Activated naive CD8-positive, alpha-beta T cell treated with anti-CD3 and anti-CD28 coated beads, Interleukin-2, amount 50 U/mL, for 24 hours (primary cell): ENCODE results near the gene ETV5.
"Not testable (repeated sequence)": the region's sequence is repeated elsewhere in the genome, so short reads cannot be mapped to it uniquely, and the experiment has no call there.

Experiments used
- ATAC-seq: fragments of 150-1000 bp; cut with Tn5 transposase; one replicate; pipeline ENCODE4 v1.10.0; 2021
- DNase-seq: peaks from one replicate; pipeline ENCODE4 v3.0.0; 2021
- H3K27ac Mint-ChIP-seq: one replicate; pipeline ENCODE4 v1.8.0; 2021; ENCODE audit warnings: mild to moderate bottlenecking, mixed read lengths
- H3K27me3 Mint-ChIP-seq: one replicate; pipeline ENCODE4 v1.8.0; 2021; ENCODE audit warnings: mixed read lengths
- H3K36me3 Mint-ChIP-seq: one replicate; pipeline ENCODE4 v1.8.0; 2021; ENCODE audit warnings: low read depth, mixed read lengths
- H3K4me1 Mint-ChIP-seq: one replicate; pipeline ENCODE4 v1.8.0; 2021; ENCODE audit warnings: mixed read lengths
- H3K4me3 Mint-ChIP-seq: one replicate; pipeline ENCODE4 v1.8.0; 2021; ENCODE audit warnings: mild to moderate bottlenecking, moderate library complexity, mixed read lengths
- H3K9me3 Mint-ChIP-seq: one replicate; pipeline ENCODE4 v1.8.0; 2021; ENCODE audit warnings: mixed read lengths

The ETV5 gene

DNA sequence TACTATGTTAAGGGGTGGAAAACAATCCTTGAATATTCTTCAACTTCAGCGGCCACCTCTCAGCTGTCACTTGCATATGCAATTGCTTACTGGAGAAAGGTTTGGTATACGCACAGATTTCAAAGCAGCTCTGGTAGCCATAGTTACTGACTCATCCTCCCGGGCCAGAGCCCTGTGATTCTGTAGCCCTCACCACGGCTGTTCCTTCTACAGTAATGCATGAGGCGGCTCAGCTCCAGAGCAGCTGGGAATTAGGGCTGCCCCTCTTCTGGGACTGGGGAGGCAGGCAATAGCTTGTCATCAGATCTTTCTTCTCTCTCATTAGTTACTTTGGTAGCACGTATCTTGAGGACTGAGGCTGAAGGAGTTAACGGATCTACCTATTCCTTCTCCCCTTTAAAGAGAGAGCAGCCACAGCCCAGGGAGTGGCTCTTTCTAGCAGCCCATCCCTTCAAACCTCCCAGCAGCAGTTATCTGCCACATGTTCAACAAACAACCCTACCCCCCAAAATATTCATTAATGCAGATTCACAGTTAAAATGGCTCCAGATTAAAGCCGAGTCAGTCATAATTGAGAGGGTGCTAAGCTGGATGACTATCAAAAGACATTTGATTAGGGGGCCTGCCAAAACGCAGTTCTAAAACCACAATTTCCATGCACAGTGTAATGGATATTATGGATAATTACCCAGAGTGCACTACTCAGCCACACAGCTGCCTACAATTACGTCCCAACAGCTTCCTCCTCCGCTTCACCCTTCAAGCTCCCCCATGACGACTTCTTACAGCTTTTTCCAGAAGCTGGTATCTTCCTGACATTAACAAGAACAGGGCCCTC is 54.7 kb downstream of the ETV5 start:
- ATAC-seq (no peak), DNase-seq (no peak)
- H3K4me3 Mint-ChIP-seq = no peak overlapping the region
- no peak overlapping the region for H3K27ac Mint-ChIP-seq
- no peaks in the 10 kb centered on the region for H3K9me3 Mint-ChIP-seq
- no peaks in the 10 kb centered on the region for H3K4me1 Mint-ChIP-seq
- peaks cover 50% of the 10 kb centered on the region for H3K27me3 Mint-ChIP-seq
- H3K36me3 Mint-ChIP-seq = no peaks in the 10 kb centered on the region

DNA sequence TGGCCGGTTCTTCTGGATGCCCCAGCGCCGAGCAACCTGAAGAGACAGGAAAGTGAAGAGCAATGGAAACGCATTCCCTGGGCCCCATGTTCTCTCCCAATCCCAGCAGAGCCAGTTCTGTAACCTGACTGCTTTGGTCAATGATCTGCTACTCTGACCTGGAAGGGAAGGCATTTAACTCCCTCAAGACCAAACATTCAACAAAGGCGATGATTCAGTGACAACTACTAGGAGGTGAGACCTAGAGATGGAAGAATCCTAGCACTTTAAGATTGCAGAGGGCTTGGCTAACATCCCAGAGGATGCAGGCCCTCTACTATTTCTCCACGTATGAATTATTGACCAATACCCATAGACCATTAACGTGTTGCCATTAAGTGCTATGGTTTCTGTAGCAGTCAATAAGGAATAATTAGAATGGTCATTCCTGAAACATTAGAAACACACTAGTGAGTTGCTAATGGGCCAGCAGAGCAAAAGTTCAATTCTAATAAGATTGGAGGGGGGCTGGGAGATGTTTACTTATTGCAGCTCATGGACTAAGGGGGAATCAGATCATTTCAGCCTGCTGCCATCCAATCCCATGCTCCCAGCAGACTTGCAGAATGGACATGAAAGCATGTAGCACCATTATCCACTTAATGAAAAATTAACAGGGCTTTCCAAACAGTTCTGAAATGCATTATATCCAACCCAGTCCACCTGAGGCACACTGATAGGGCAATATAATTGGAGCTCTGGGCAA is 56.6 kb downstream of the ETV5 start:
- Mint-ChIP-seq H3K27me3 (peaks cover 45% of the 10 kb centered on the region), H3K9me3 (no peaks in the 10 kb centered on the region), H3K4me3 (no peak overlapping the region), H3K36me3 (no peaks in the 10 kb centered on the region), H3K27ac (no peak overlapping the region), H3K4me1 (no peaks in the 10 kb centered on the region)
- ATAC-seq (no peak), DNase-seq (no peak)

DNA sequence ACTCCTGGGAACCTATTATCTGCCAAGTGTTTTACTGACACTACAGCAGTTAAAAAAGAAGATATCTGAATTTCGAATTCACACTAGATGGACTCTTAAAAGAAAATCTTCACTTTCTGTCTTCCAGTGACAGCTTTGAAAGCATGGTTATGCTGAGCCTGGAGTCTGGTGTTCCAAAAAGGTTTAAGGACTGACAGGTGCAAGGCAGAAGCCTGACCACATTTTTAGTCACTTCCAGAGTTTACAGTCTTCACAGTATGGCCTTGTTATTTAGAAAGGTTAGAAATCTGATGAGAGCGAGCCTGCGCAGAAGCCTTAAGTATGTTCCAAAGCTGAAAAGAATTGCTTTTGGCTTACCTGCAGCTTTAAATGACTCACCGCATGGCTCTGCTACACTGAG is 59.9 kb downstream of the ETV5 start:
- no peaks in the 10 kb centered on the region for H3K4me1 Mint-ChIP-seq
- no peaks in the 10 kb centered on the region for H3K9me3 Mint-ChIP-seq
- H3K27ac Mint-ChIP-seq = no peak overlapping the region
- peaks cover 35% of the 10 kb centered on the region for H3K27me3 Mint-ChIP-seq
- DNase-seq (no peak), ATAC-seq (no peak)
- H3K36me3 Mint-ChIP-seq = no peaks in the 10 kb centered on the region
- no peak overlapping the region for H3K4me3 Mint-ChIP-seq

DNA sequence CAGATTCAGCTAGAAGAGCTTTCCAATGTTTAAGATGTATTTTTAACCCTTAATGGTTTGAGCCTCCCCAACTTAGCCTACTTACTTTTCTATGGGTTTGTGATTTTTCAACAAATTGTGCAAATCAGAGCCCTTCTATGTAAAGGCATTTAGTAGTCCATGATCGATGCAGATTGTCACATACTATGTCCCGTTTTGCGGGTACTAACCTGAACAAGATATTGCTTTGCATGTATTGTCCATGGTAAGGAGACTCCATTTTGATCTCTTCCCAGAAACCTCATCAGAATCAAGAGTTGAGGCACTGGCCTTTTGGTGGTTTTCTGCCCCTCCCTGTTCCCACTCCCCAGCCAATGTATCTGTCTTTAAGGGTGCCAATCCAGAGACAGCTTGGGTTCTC is 60.8 kb downstream of the ETV5 start:
- no peak for DNase-seq
- H3K27me3 Mint-ChIP-seq = peaks cover 35% of the 10 kb centered on the region
- no peak overlapping the region for H3K4me3 Mint-ChIP-seq
- H3K36me3 Mint-ChIP-seq = no peaks in the 10 kb centered on the region
- no peak for ATAC-seq
- H3K4me1 Mint-ChIP-seq = no peaks in the 10 kb centered on the region
- H3K27ac Mint-ChIP-seq = no peak overlapping the region
- no peaks in the 10 kb centered on the region for H3K9me3 Mint-ChIP-seq

DNA sequence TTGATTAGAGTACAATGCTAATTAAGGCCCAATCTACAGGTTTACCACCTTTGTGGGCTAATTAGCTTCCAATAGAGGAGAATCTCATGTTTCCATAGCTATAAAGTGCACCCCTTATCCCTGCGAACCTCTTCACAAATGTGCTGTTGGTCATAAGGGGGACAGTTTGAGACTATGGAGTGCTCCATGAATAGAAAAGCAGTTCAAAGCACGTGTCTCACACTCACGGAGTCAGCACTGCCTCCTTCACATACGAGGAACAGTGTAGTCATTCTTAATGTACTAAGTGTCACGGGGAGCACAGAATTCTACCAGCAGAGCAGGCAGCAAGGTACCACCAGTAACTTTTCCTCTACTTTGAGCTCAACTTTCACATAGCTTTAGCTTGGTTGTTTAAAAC is 62.1 kb downstream of the ETV5 start:
- ATAC-seq = no peak
- H3K27ac Mint-ChIP-seq = no peak overlapping the region
- H3K9me3 Mint-ChIP-seq = no peaks in the 10 kb centered on the region
- DNase-seq = no peak
- no peaks in the 10 kb centered on the region for H3K4me1 Mint-ChIP-seq
- H3K36me3 Mint-ChIP-seq = no peaks in the 10 kb centered on the region
- H3K4me3 Mint-ChIP-seq = no peak overlapping the region
- peaks cover 37% of the 10 kb centered on the region for H3K27me3 Mint-ChIP-seq

DNA sequence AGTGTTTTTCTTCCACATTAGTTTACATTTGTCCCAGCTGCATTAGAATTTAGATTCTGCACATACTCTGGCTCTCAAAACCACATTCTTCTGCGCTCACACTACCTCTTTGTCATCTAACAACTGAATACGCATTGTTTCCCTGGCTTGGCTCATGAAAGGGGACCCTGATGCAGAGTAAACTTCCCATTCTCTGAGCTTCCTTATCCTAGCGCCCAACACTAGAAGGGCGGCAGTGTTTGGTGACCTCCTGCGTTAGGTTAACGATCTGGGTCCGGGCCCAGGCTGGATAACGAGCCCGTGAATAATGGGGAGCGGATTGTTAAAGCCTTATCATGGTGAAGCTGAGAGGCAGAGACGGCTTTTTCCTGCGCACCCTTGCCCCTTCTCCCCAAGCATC is 63.9 kb downstream of the ETV5 start:
- H3K27me3 Mint-ChIP-seq = peaks cover 40% of the 10 kb centered on the region
- H3K9me3 Mint-ChIP-seq = no peaks in the 10 kb centered on the region
- DNase-seq = no peak

DNA sequence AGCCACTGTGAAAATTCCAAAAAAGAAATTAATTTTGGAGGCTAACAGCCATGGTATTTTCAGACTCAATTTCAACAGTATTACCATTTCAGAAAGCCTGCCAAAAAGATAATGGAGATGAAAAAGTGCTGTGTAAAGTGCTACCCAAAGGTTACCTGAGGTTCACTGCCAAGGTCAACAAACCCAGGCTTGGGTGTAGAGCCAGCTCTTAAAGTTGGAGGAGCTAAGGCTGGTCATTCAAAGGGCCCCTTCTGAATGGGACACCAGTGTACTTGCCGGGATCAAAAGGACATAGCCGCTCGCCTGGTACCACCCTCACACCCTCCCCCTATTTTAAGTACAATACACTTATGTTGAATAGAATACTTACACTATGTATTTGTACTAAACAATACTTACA is 64.5 kb downstream of the ETV5 start:
- no peaks in the 10 kb centered on the region for H3K4me1 Mint-ChIP-seq
- no peaks in the 10 kb centered on the region for H3K36me3 Mint-ChIP-seq
- peaks cover 40% of the 10 kb centered on the region for H3K27me3 Mint-ChIP-seq
- H3K9me3 Mint-ChIP-seq = no peaks in the 10 kb centered on the region
- no peak for ATAC-seq
- no peak for DNase-seq
- no peak overlapping the region for H3K27ac Mint-ChIP-seq
- no peak overlapping the region for H3K4me3 Mint-ChIP-seq

More for the DNA sequence above, 63.9 kb downstream of the ETV5 start:
- H3K4me3 Mint-ChIP-seq = no peak overlapping the region
- no peak overlapping the region for H3K27ac Mint-ChIP-seq
- H3K4me1 Mint-ChIP-seq = no peaks in the 10 kb centered on the region
- no peak for ATAC-seq
- no peaks in the 10 kb centered on the region for H3K36me3 Mint-ChIP-seq

DNA sequence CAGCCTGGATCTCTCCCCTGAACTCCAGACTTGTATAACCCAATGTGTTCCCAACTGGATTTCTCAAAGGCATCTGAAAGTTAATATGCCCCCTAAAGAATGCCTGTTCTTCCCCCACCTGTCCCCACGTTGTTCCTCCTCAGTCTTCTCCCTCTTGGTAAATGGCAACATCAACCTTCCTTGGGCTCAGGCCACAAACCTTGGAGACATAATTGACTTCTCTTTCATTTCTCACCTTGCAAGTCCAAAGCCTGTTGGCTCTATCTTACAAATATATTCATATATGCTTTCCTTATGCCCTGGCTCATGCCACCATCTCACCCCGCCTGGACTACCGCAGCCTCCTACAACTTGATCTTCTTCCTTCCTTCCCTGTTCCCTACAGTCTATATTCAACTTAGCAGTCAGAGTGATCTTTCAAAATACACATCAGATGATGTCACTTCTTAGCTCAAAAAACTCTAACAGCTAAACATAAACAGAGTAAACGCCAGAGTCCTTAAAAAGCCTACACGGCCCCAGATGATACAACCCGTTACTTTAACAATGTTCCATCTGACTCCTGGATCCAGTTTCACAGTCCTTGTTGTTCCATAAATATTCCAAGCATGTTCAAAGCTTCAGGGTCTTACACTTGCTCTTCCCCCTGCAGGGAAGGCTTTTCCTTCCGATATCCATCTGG is 66.2 kb downstream of the ETV5 start:
- Mint-ChIP-seq H3K9me3 (peaks cover 8% of the 10 kb centered on the region), H3K4me3 (no peak overlapping the region), H3K36me3 (no peaks in the 10 kb centered on the region), H3K27me3 (peaks cover 31% of the 10 kb centered on the region), H3K27ac (no peak overlapping the region), H3K4me1 (no peaks in the 10 kb centered on the region)
- DNase-seq = no peak
- no peak for ATAC-seq

DNA sequence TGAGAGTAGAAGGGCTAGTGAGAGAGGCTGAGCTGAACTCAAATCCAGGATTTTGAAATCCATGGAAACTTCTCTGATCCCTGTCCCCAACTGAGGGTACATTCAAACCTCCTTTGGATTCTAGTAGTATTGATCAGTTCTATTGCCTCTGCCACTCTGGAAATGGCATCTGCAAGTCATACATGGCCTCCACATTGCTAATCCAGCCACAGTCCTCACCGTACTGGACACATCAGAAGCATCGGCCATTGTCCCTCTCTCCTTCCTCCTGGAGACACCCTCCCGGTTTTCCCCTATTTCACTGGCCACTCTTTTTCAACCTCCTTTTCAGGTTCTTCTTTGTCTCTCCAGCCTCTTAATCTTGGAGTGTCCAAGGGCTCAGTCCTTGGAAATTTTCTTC is 66.9 kb downstream of the ETV5 start:
- peaks cover 8% of the 10 kb centered on the region for H3K9me3 Mint-ChIP-seq
- DNase-seq (no peak), ATAC-seq (no peak)
- H3K36me3 Mint-ChIP-seq = no peaks in the 10 kb centered on the region
- no peak overlapping the region for H3K27ac Mint-ChIP-seq
- no peak overlapping the region for H3K4me3 Mint-ChIP-seq
- no peaks in the 10 kb centered on the region for H3K4me1 Mint-ChIP-seq
- peaks cover 31% of the 10 kb centered on the region for H3K27me3 Mint-ChIP-seq

DNA sequence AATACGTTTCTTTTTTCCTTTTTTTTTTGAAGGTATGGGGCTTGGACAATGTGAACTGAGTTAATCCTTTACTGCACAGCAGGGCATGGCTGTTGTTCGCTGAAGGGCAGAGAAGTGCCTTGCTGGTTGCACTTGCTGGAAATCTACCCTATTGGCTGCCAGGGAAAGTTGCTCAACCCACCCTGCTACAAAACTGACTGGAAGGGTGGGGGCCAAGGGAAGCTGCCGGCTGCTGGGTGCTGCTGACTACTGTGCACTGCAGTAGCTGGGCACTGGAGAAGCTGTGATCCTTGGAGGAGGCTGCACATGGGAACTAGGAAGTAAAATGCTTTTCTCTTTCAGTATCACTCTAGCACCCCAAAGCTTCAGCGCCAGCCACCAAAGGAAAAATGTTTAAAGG is 70.5 kb downstream of the ETV5 start:
- no peak for ATAC-seq
- peaks cover 22% of the 10 kb centered on the region for H3K27me3 Mint-ChIP-seq
- no peak overlapping the region for H3K27ac Mint-ChIP-seq
- H3K4me3 Mint-ChIP-seq = no peak overlapping the region
- H3K4me1 Mint-ChIP-seq = no peaks in the 10 kb centered on the region
- H3K9me3 Mint-ChIP-seq = peaks cover 8% of the 10 kb centered on the region
- H3K36me3 Mint-ChIP-seq = no peaks in the 10 kb centered on the region
- DNase-seq = no peak

DNA sequence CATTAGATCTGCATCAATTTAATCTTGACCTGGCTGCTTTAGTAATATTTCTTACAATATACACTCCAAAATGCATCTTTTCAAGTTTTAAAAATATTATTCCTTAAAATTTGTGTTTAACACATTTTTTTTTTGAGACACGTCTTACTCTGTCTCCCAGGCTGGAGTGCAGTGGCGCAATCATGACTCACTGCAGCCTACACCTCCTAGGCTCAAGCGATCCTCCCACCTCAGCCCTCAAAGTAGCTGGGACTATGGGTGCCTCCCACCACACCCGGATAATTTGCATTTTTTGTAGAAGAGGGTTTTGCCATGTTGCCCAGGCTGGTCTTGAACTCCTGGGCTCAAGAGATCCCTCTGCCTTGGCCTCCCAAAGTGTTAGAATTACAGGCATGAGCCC is 73.6 kb downstream of the ETV5 start:
- no peak overlapping the region for H3K27ac Mint-ChIP-seq
- ATAC-seq (no peak), DNase-seq (no peak)
- H3K9me3 Mint-ChIP-seq = peaks cover 8% of the 10 kb centered on the region
- no peak overlapping the region for H3K4me3 Mint-ChIP-seq
- peaks cover 9% of the 10 kb centered on the region for H3K27me3 Mint-ChIP-seq
- H3K4me1 Mint-ChIP-seq = no peaks in the 10 kb centered on the region
- no peaks in the 10 kb centered on the region for H3K36me3 Mint-ChIP-seq

DNA sequence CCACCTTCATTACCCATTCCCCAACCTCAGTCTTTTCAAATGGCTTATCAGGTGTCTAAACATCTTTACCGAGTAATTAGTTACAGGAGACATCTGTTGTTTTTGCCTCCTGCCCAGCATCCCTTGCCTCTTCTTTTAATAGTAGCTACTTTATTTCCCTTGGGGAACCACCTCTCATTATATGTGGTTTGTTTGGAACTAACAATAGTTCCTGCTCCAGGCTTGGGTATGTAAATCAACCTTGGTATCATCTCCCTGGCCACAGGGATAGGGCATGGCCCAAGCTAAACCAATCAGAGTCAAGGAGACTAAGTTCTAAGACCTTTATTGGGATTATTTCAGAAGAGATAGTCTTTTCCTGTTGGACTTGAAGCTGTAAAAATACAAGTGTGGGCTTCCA is 76.6 kb downstream of the ETV5 start:
- ATAC-seq (no peak), DNase-seq (no peak)
- no peaks in the 10 kb centered on the region for H3K9me3 Mint-ChIP-seq
- peaks cover 18% of the 10 kb centered on the region for H3K27me3 Mint-ChIP-seq
- no peaks in the 10 kb centered on the region for H3K4me1 Mint-ChIP-seq
- H3K27ac Mint-ChIP-seq = no peak overlapping the region
- no peak overlapping the region for H3K4me3 Mint-ChIP-seq
- no peaks in the 10 kb centered on the region for H3K36me3 Mint-ChIP-seq

DNA sequence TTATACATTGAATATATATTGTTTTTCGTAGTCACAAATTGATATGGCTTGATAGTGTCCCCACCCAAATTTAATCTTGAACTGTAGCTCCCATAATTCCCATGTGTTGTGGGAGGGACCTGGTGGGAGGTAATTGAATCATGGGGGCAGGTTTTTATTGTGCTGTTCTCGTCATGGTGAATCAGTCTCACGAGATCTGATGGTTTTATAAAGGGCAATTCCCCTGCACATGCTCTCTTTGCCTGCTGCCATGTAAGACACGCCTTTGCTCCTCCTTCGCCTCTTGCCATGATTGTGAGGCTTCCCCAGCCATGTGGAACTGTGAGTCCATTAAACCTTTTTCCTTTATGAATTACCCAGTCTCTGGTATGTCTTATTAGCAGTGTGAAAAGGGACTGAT is 82.9 kb downstream of the ETV5 start:
- Mint-ChIP-seq H3K4me1 (peaks cover 18% of the 10 kb centered on the region), H3K27me3 (peaks cover 24% of the 10 kb centered on the region)
- not testable (repeated sequence) for H3K27ac Mint-ChIP-seq, H3K9me3 Mint-ChIP-seq, H3K36me3 Mint-ChIP-seq, ATAC-seq, DNase-seq, H3K4me3 Mint-ChIP-seq

DNA sequence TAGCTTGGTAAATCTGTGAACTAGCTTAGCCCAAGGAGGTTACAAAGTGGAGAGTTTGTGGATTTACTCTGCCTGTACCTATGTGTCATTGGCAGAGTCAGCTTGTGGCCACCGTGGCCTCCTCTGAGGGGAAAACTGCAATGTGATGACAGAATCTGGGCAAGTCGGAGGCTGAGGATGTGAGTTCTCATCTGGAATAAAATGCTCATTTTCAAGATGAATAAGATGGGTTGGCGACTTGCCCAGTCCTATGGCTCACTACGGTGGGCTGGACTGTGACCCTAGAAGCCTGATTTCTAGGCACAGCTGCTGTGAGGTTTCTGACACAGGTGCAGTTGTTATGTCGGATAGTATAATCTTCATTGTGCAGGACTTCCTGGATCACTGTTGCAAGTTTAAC is 83.7 kb downstream of the ETV5 start:
- DNase-seq (peak; percentile 67), ATAC-seq (peak; percentile 98)
- no peak overlapping the region for H3K4me3 Mint-ChIP-seq
- no peak overlapping the region for H3K27ac Mint-ChIP-seq
- peaks cover 21% of the 10 kb centered on the region for H3K27me3 Mint-ChIP-seq
- H3K9me3 Mint-ChIP-seq = no peaks in the 10 kb centered on the region
- H3K4me1 Mint-ChIP-seq = peaks cover 18% of the 10 kb centered on the region
- no peaks in the 10 kb centered on the region for H3K36me3 Mint-ChIP-seq

DNA sequence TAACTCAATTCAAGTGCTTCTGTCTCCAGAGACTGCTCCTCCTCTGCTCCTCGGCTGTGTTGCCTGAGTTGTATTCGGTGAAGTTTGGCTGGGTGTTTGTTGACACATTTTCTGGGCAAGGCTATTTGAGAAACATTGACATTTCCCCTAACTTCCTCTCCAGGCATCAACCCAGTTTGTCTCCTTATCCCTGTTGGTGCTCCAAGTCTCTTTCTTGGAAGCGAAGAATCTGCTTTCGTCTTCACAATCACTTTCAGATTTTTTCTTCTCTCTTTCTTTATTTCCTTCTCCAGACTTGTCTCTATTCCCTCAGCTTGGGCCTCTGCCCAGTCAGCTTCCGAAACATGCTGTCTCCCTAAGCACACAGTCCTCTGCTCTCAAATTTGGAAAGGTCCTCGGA is 84.7 kb downstream of the ETV5 start:
- H3K4me3 Mint-ChIP-seq = no peak overlapping the region
- peaks cover 22% of the 10 kb centered on the region for H3K27me3 Mint-ChIP-seq
- no peak overlapping the region for H3K27ac Mint-ChIP-seq
- H3K4me1 Mint-ChIP-seq = peaks cover 18% of the 10 kb centered on the region
- H3K36me3 Mint-ChIP-seq = no peaks in the 10 kb centered on the region
- DNase-seq = no peak
- no peaks in the 10 kb centered on the region for H3K9me3 Mint-ChIP-seq
- no peak for ATAC-seq
